Tibial nerve (tissue), 4 donors: ENCODE data around the gene ZBTB33.

Source experiments
- CTCF ChIP-seq, 5 experiments: fragments of 200-600 bp in 3 of 5; fragments of 450-650 bp in 2 of 5; sonication (generic) in 3 of 5; IDR thresholded peaks; one replicate each; pipeline ENCODE4 v1.5.1; 2016 to 2019; ENCODE audit warnings: antibody characterized with exemption in 5 of 5, mild to moderate bottlenecking in 3 of 5, moderate library complexity in 2 of 5
- EP300 ChIP-seq, 2 donors: sonication (generic); formaldehyde crosslinking; IDR thresholded peaks; one replicate each; pipeline ENCODE4 v1.6.1; 2017; ENCODE audit warnings: antibody characterized with exemption in 2 of 2, mild to moderate bottlenecking in 1 of 2
- POLR2A ChIP-seq, 2 donors: fragments of 450-650 bp; IDR thresholded peaks; one replicate each; pipeline ENCODE4 v1.6.1; 2017; ENCODE audit warnings: antibody characterized with exemption in 2 of 2, mild to moderate bottlenecking in 2 of 2, moderate library complexity in 2 of 2

GRCh38 chrX:120236687-120237479, 13.7 kb upstream of the ZBTB33 start:
- no peak for TF ChIP-seq CTCF (IDR thresholded peaks at IDR 0.05)
- no peak for TF ChIP-seq POLR2A (IDR thresholded peaks at IDR 0.05)
- no peak for TF ChIP-seq EP300 (IDR thresholded peaks at IDR 0.05)
